Vagina (tissue), 2 donors: ENCODE results near the gene CYSLTR2.

ENCODE experiments used
- CTCF ChIP-seq, 3 experiments: fragments of 450-650 bp in 2 of 3; fragments of 200-600 bp in 1 of 3; sonication (generic) in 1 of 3; IDR thresholded peaks; one replicate each; pipeline ENCODE4 v1.5.1; 2017 to 2019; ENCODE audit warnings: antibody characterized with exemption in 3 of 3, mild to moderate bottlenecking in 2 of 3, moderate library complexity in 2 of 3
- POLR2A ChIP-seq, 2 donors: fragments of 450-650 bp; IDR thresholded peaks; one replicate each; pipeline ENCODE4 v1.6.1; 2017; ENCODE audit warnings: antibody characterized with exemption in 2 of 2, mild to moderate bottlenecking in 2 of 2, moderate library complexity in 2 of 2
- POLR2AphosphoS5 ChIP-seq, 2 donors: sonication (generic); formaldehyde crosslinking; IDR thresholded peaks; one replicate each; pipeline ENCODE4 v1.9.0; 2017; ENCODE audit warnings: antibody characterized with exemption in 2 of 2, mild to moderate bottlenecking in 2 of 2, low read depth in 1 of 2; ENCODE audit not compliant: insufficient read depth in 1 of 2

GRCh38 chr13:48738311-48738710 lies 84.6 kb downstream of the CYSLTR2 start:
- TF ChIP-seq CTCF (IDR thresholded peaks at IDR 0.05) (no peak), POLR2AphosphoS5 (IDR thresholded peaks at IDR 0.05; ENCODE audit: insufficient read depth in 1 of 2, low read depth in 1 of 2) (no peak), POLR2A (IDR thresholded peaks at IDR 0.05) (no peak)
